H1 (cell line): ENCODE measurements around the gene GBGT1. TPM values are rescaled to one million over a fixed set of nuclear protein-coding genes. Genes with fewer than 3 reads are reported as not detected.

Experiments
- CTCF ChIA-PET: fragments of 300-600 bp; sonication (Branson Sonifier 250); formaldehyde crosslinking; loops from one replicate; lab custom pipeline; 2021; ENCODE audit not compliant: partially characterized antibody; lab: Charles Lee
- POLR2A ChIA-PET: fragments of 300-600 bp; sonication (Branson Sonifier 250); formaldehyde crosslinking; loops from one replicate; lab custom pipeline; 2021; ENCODE audit warnings: inconsistent platforms; ENCODE audit not compliant: partially characterized antibody; lab: Charles Lee
- DNase-seq, 2 experiments: peaks; one replicate each; pipeline versions ENCODE4 v3.0.0 to v3.0.0-alpha.2; 2010 to 2022; ENCODE audit warnings: low spot score in 2 of 2, low read depth in 1 of 2, mixed read lengths in 1 of 2
- FAIRE-seq: peaks from 2 replicates; lab custom pipeline; 2011; peaks lifted over from hg19 to GRCh38; lab: Jason Lieb, UNC
- H2AFZ ChIP-seq: 2 replicates; pipeline ENCODE4 v1.8.1; 2012; ENCODE audit warnings: low read length, inconsistent platforms
- H2AK5ac ChIP-seq: 2 replicates; pipeline ENCODE4 v1.6.1; 2013; ENCODE audit warnings: low read depth, low read length
- H2BK120ac ChIP-seq: replicated peaks from 2 replicates; pipeline ENCODE3; 2013; ENCODE audit warnings: low read depth, low read length, inconsistent platforms
- H2BK12ac ChIP-seq: 2 replicates; pipeline ENCODE4 v1.6.1; 2013; ENCODE audit warnings: low read depth, low read length
- H2BK15ac ChIP-seq: 2 replicates; pipeline ENCODE4 v1.6.1; 2013; ENCODE audit warnings: low read length
- H2BK20ac ChIP-seq: 2 replicates; pipeline ENCODE4 v1.6.1; 2013; ENCODE audit warnings: low read length
- H2BK5ac ChIP-seq: 2 replicates; pipeline ENCODE4 v1.6.1; 2013; ENCODE audit warnings: low read depth, low read length
- H3K14ac ChIP-seq: 2 replicates; pipeline ENCODE4 v1.6.1; 2013; ENCODE audit warnings: inconsistent platforms; ENCODE audit not compliant: insufficient read length
- H3K18ac ChIP-seq: 2 replicates; pipeline ENCODE4 v1.6.1; 2013; ENCODE audit warnings: low read length; ENCODE audit errors: extremely low read depth
- H3K23ac ChIP-seq: 2 replicates; pipeline ENCODE4 v1.6.1; 2013; ENCODE audit warnings: inconsistent platforms; ENCODE audit not compliant: insufficient read length
- H3K23me2 ChIP-seq: 2 replicates; pipeline ENCODE4 v1.6.1; 2013; ENCODE audit warnings: low read depth, low read length
- H3K27ac ChIP-seq: 2 replicates; pipeline ENCODE4 v1.6.1; 2011; ENCODE audit warnings: low read depth, low read length, inconsistent platforms
- H3K27me3 ChIP-seq, 4 experiments: replicated peaks in 1 of 4; 1 replicate in 1 of 4; 2 replicates in 3 of 4; pipeline versions ENCODE4 v1.6.1 to v1.8.1; 2011 to 2013; ENCODE audit warnings: low read length in 3 of 4, mild to moderate bottlenecking in 3 of 4, inconsistent platforms in 2 of 4, mixed read lengths in 2 of 4, moderate library complexity in 1 of 4; ENCODE audit not compliant: control insufficient read depth in 3 of 4, insufficient read depth in 3 of 4; ENCODE audit errors: extremely low read depth in 1 of 4
- H3K36me3 ChIP-seq, 4 experiments: 2 replicates each; pipeline versions ENCODE4 v1.6.1 to v1.8.1; 2011 to 2013; ENCODE audit warnings: mild to moderate bottlenecking in 4 of 4, low read length in 3 of 4, moderate library complexity in 2 of 4, control low read depth in 1 of 4, inconsistent platforms in 1 of 4; ENCODE audit not compliant: insufficient read depth in 4 of 4, control insufficient read depth in 2 of 4
- H3K4ac ChIP-seq: replicated peaks from 2 replicates; pipeline ENCODE3; 2013; ENCODE audit warnings: low read length, low read depth, mixed read lengths, inconsistent platforms; ENCODE audit not compliant: insufficient read length
- H3K4me1 ChIP-seq, 4 experiments: replicated peaks in 1 of 4; 1 replicate in 1 of 4; 2 replicates in 3 of 4; pipeline versions ENCODE4 v1.6.1 to v1.8.1; 2011 to 2013; ENCODE audit warnings: low read length in 3 of 4, inconsistent platforms in 2 of 4, mixed read lengths in 1 of 4; ENCODE audit not compliant: insufficient read depth in 4 of 4, control insufficient read depth in 3 of 4
- H3K4me2 ChIP-seq, 2 experiments: 2 replicates each; pipeline versions ENCODE4 v1.6.1 to v1.8.1; 2011 to 2013; ENCODE audit warnings: low read depth in 2 of 2, low read length in 2 of 2, control low read depth in 1 of 2, inconsistent platforms in 1 of 2, mild to moderate bottlenecking in 1 of 2; ENCODE audit not compliant: insufficient read depth in 1 of 2
- H3K4me3 ChIP-seq, 4 experiments: fragments of 200-600, 300-600 bp in 1 of 4; sonication (generic), shearing (Covaris generic), sonication (Bioruptor Twin) in 1 of 4; 2 replicates each; pipeline versions ENCODE4 v1.5.1 to v1.8.1; 2011 to 2016; ENCODE audit warnings: low read length in 4 of 4, low read depth in 3 of 4, control low read depth in 2 of 4, inconsistent platforms in 2 of 4, mild to moderate bottlenecking in 2 of 4, mixed read lengths in 1 of 4, moderate library complexity in 1 of 4; ENCODE audit not compliant: insufficient read depth in 2 of 4; ENCODE audit errors: extremely low read depth in 1 of 4
- H3K56ac ChIP-seq: replicated peaks from 2 replicates; pipeline ENCODE3; 2013; ENCODE audit warnings: low read depth, mild to moderate bottlenecking, mixed read lengths, low read length, inconsistent platforms; ENCODE audit not compliant: insufficient read length
- H3K79me1 ChIP-seq: 2 replicates; pipeline ENCODE4 v1.6.1; 2013; ENCODE audit warnings: low read depth, low read length, control low read depth
- H3K79me2 ChIP-seq, 2 experiments: 2 replicates each; pipeline versions ENCODE4 v1.6.1 to v1.8.1; 2012 to 2013; ENCODE audit warnings: low read length in 2 of 2, mild to moderate bottlenecking in 2 of 2, inconsistent platforms in 1 of 2; ENCODE audit not compliant: insufficient read depth in 2 of 2, control insufficient read depth in 1 of 2
- H3K9ac ChIP-seq, 4 experiments: replicated peaks in 1 of 4; 1 replicate in 1 of 4; 2 replicates in 3 of 4; pipeline versions ENCODE4 v1.6.1 to v1.8.1; 2011 to 2013; ENCODE audit warnings: low read depth in 3 of 4, low read length in 3 of 4, control low read depth in 2 of 4, mild to moderate bottlenecking in 2 of 4, moderate library complexity in 2 of 4, inconsistent platforms in 1 of 4; ENCODE audit errors: extremely low read depth in 1 of 4
- H3K9me3 ChIP-seq, 2 experiments: 2 replicates each; pipeline versions ENCODE4 v1.6.1 to v1.8.1; 2012 to 2013; ENCODE audit warnings: mild to moderate bottlenecking in 2 of 2, moderate library complexity in 2 of 2, control low read depth in 1 of 2, inconsistent platforms in 1 of 2, low read depth in 1 of 2, low read length in 1 of 2, mixed read lengths in 1 of 2; ENCODE audit not compliant: insufficient read depth in 2 of 2
- H4K20me1 ChIP-seq, 2 experiments: replicated peaks in 1 of 2; 2 replicates each; pipeline versions ENCODE3 to v1.8.1; 2011 to 2013; ENCODE audit warnings: inconsistent platforms in 2 of 2, low read length in 2 of 2, mild to moderate bottlenecking in 1 of 2; ENCODE audit not compliant: insufficient read depth in 2 of 2, control insufficient read depth in 1 of 2
- H4K5ac ChIP-seq: 2 replicates; pipeline ENCODE4 v1.6.1; 2013; ENCODE audit warnings: low read length, low read depth, mixed read lengths, inconsistent platforms; ENCODE audit not compliant: insufficient read length
- H4K8ac ChIP-seq: 2 replicates; pipeline ENCODE4 v1.8.0; 2013; ENCODE audit warnings: mild to moderate bottlenecking, moderate library complexity, low read length, inconsistent platforms; ENCODE audit not compliant: insufficient read depth; ENCODE audit errors: extremely low read depth
- H4K91ac ChIP-seq: replicated peaks from 2 replicates; pipeline ENCODE3; 2013; ENCODE audit warnings: low read length, mixed read lengths, inconsistent platforms; ENCODE audit not compliant: insufficient read length
- BCL11A ChIP-seq, 2 experiments: IDR thresholded peaks; one replicate each; pipeline ENCODE4 v1.6.1; 2011; ENCODE audit warnings: low read depth in 2 of 2, low read length in 2 of 2, mild to moderate bottlenecking in 2 of 2
- BRCA1 ChIP-seq: IDR thresholded peaks from 2 replicates; pipeline ENCODE4 v1.6.1; 2012; ENCODE audit warnings: low read depth, low read length, improper control_type of control experiment
- EP300 ChIP-seq, 2 experiments: IDR thresholded peaks; 1 replicate in 1 of 2; 2 replicates in 1 of 2; pipeline ENCODE4 v1.6.1; 2011 to 2012; ENCODE audit warnings: low read depth in 2 of 2, low read length in 2 of 2, mild to moderate bottlenecking in 2 of 2, borderline replicate concordance in 1 of 2, inconsistent platforms in 1 of 2, moderate library complexity in 1 of 2
- GABPA ChIP-seq: IDR thresholded peaks from 2 replicates; pipeline ENCODE4 v1.6.1; 2011; ENCODE audit warnings: mild to moderate bottlenecking, low read length, moderate library complexity, borderline replicate concordance; ENCODE audit not compliant: insufficient read depth
- GTF2F1 ChIP-seq: IDR thresholded peaks from 2 replicates; pipeline ENCODE4 v1.6.1; 2012; ENCODE audit warnings: low read depth, low read length, improper control_type of control experiment, borderline replicate concordance
- JUN ChIP-seq: IDR thresholded peaks from 2 replicates; pipeline ENCODE4 v1.6.1; 2011; ENCODE audit warnings: low read depth, mild to moderate bottlenecking, improper control_type of control experiment, low read length
- RFX5 ChIP-seq: IDR thresholded peaks from 2 replicates; pipeline ENCODE4 v1.6.1; 2011; ENCODE audit warnings: low read depth, low read length, improper control_type of control experiment, borderline replicate concordance
- RNF2 ChIP-seq: fragments of 200-900, 300-1000 bp; sonication (generic); IDR thresholded peaks from 2 replicates; pipeline ENCODE4 v1.7.1; 2016; ENCODE audit warnings: borderline replicate concordance, low read depth, mild to moderate bottlenecking, antibody characterized with exemption, low read length; ENCODE audit not compliant: poor library complexity, severe bottlenecking; ENCODE audit errors: missing control alignments
- SAP30 ChIP-seq: fragments of 300-600 bp; sonication (generic); IDR thresholded peaks from 2 replicates; pipeline ENCODE4 v1.7.1; 2012; ENCODE audit warnings: low read length, moderate library complexity, mild to moderate bottlenecking, inconsistent platforms; ENCODE audit not compliant: insufficient read depth, insufficient replicate concordance
- TAF7 ChIP-seq: optimal IDR thresholded peaks from 2 replicates; pipeline ENCODE3; 2011; ENCODE audit warnings: low read depth, mild to moderate bottlenecking, inconsistent platforms, low read length, moderate library complexity, borderline replicate concordance
- USF2 ChIP-seq: IDR thresholded peaks from 2 replicates; pipeline ENCODE4 v1.6.1; 2011; ENCODE audit warnings: low read length, improper control_type of control experiment
- WGBS, 2 experiments: shearing (Covaris generic) in 1 of 2; methylation state at CpG; one replicate each; pipeline versions ENCODE4 v1.1.6 to v1.1.7; 2013 to 2015; ENCODE audit warnings: low lambda C conversion rate in 2 of 2, mixed read lengths in 2 of 2, inconsistent platforms in 1 of 2, low coverage in 1 of 2, missing lambda C conversion rate in 1 of 2; ENCODE audit not compliant: insufficient replicate concordance in 2 of 2, insufficient coverage in 1 of 2, insufficient read length in 1 of 2; ENCODE audit errors: extremely low coverage in 1 of 2, missing lambda C conversion rate in 1 of 2; 5-methylcytosine and 5-hydroxymethylcytosine counted together
- polyA plus RNA-seq, 7 experiments: library from polyadenylated mRNA; depleted of rRNA in 3 of 7; stranded (reverse) in 5 of 7; unstranded in 2 of 7; fragments of >200 nt in 5 of 7; fragments of 200-250 nt in 2 of 7; gene quantifications; 1 replicate in 5 of 7; 2 replicates in 1 of 7; 4 replicates in 1 of 7; pipeline versions ENCODE4 v1.2.1 to v1.2.3, GENCODE V29; 2011 to 2013; ENCODE audit warnings: missing spikeins in 2 of 7, mixed read lengths in 2 of 7
- total RNA-seq: library from RNA; stranded (reverse); fragmentation: NEBNext Ultra II Directional; extraction: Animal tissue kit (Norgen Biotek cat#: 25700); gene quantifications from 2 replicates; pipeline ENCODE4 v1.2.1, GENCODE V29; 2021

Gene GBGT1
- total and polyA plus RNA-seq, 2 of the 8 experiments (the other 6 are each of a cell fraction or from before 2014, with no cell fraction given), result 7.1 to 9.7 TPM

- Histone ChIP-seq H2AFZ (no peak overlapping the region), H3K36me3 (no peaks in the 10 kb centered on the region), H2BK12ac (no peak overlapping the region), H4K8ac (no peak overlapping the region), H3K27ac (no peak overlapping the region), H3K4me3 (no peak overlapping the region), H3K18ac (no peak overlapping the region), H2BK120ac (no peak overlapping the region), H3K4me1 (no peaks in the 10 kb centered on the region), H3K27me3 (peaks cover 10 to 59% (median 40%) of the 10 kb centered on the region in 4 experiments), H4K20me1 (no peaks in the 10 kb centered on the region), H3K9me3 (no peaks in the 10 kb centered on the region), H3K4ac (no peak overlapping the region), H3K79me2 (no peaks in the 10 kb centered on the region), H2BK20ac (no peak overlapping the region), H4K5ac (no peak overlapping the region), H3K23ac (no peak overlapping the region), H4K91ac (no peak overlapping the region), H2AK5ac (no peak overlapping the region), H3K14ac (no peak overlapping the region), H2BK5ac (no peak overlapping the region), H2BK15ac (no peak overlapping the region), H3K56ac (no peak overlapping the region), H3K79me1 (no peaks in the 10 kb centered on the region), H3K9ac (no peak overlapping the region), H3K4me2 (no peak overlapping the region), H3K23me2 (no peaks in the 10 kb centered on the region; the same call in 1 of the 2 replicates)
- DNase-seq, result no peak
- WGBS, 2 experiments, result 91% methylated on average over 14 of the region's 14 CpGs; no CpG with 5 or more reads in 1 of the 2 experiments
- ChIA-PET CTCF (interaction anchor here (0.8 to 2.3 kb wide), 6 partner anchors 20 to 148 kb away, joined by 3 to 20 read pairs (median 4); no protein-coding TSS in a partner anchor), POLR2A (interaction anchor here (1.2 kb wide), 1 partner anchor 140 kb away, joined by 3 read pairs; no protein-coding TSS in a partner anchor)
- FAIRE-seq, result no peak
- TF ChIP-seq USF2 (no peak), GABPA (no peak), GTF2F1 (no peak), BCL11A (IDR thresholded peaks at IDR 0.05; ENCODE audit: low read depth in 2 of 2, low read length in 2 of 2) (no peak), TAF7 (no peak), JUN (no peak), RNF2 (no peak), SAP30 (no peak), BRCA1 (no peak), EP300 (IDR thresholded peaks at IDR 0.05; ENCODE audit: borderline replicate concordance in 1 of 2, low read depth in 2 of 2, low read length in 2 of 2) (no peak), RFX5 (no peak)
Observed at GRCh38 chr9:133207021-133207531, 43.4 kb upstream of the GBGT1 start.
